OCI-LY1 (cell line): Measurements from ENCODE around the gene DPRX.

Source experiments
- H2AFZ ChIP-seq: fragments of 200-600 bp; sonication (generic), shearing (Covaris generic); 2 replicates; pipeline ENCODE4 v1.6.0; 2014; ENCODE audit warnings: antibody characterized with exemption, mild to moderate bottlenecking, low read length
- H3F3A ChIP-seq: fragments of 200-600 bp; sonication (generic), shearing (Covaris generic); 2 replicates; pipeline ENCODE4 v1.6.0; 2014; ENCODE audit warnings: mild to moderate bottlenecking, antibody characterized with exemption, low read length, moderate library complexity; ENCODE audit not compliant: insufficient read depth
- H3K27ac ChIP-seq: fragments of 200-600 bp; sonication (generic); 2 replicates; pipeline ENCODE4 v1.5.1; 2014; ENCODE audit warnings: low read length, mixed run types, mild to moderate bottlenecking, low read depth; ENCODE audit not compliant: poor library complexity, severe bottlenecking
- H3K27me3 ChIP-seq: fragments of 200-600 bp; sonication (generic); 2 replicates; pipeline ENCODE4 v1.6.0; 2014; ENCODE audit warnings: antibody characterized with exemption, mild to moderate bottlenecking, low read length, moderate library complexity; ENCODE audit not compliant: insufficient read depth
- H3K36me3 ChIP-seq: fragments of 200-600 bp; sonication (generic); 2 replicates; pipeline ENCODE4 v1.6.1; 2014; ENCODE audit warnings: mild to moderate bottlenecking, antibody characterized with exemption, low read length, moderate library complexity, mixed read lengths; ENCODE audit not compliant: insufficient read depth
- H3K4me1 ChIP-seq: fragments of 200-600 bp; sonication (generic); 2 replicates; pipeline ENCODE4 v1.5.1; 2014; ENCODE audit warnings: mild to moderate bottlenecking, low read length, moderate library complexity; ENCODE audit not compliant: insufficient read depth, severe bottlenecking
- H3K4me2 ChIP-seq: fragments of 200-600 bp; sonication (generic), shearing (Covaris generic); 2 replicates; pipeline ENCODE4 v1.6.1; 2014; ENCODE audit warnings: low read length
- H3K4me3 ChIP-seq: fragments of 200-600 bp; sonication (generic); 2 replicates; pipeline ENCODE4 v1.5.1; 2014; ENCODE audit warnings: low read length, low read depth, mild to moderate bottlenecking, mixed read lengths; ENCODE audit not compliant: poor library complexity, severe bottlenecking
- H3K79me2 ChIP-seq: fragments of 200-600 bp; shearing (Covaris generic); 2 replicates; pipeline ENCODE4 v1.6.1; 2016; ENCODE audit warnings: mixed run types, low read length, mixed read lengths; ENCODE audit not compliant: insufficient read depth
- H3K9ac ChIP-seq: fragments of 200-600 bp; sonication (generic), shearing (Covaris generic); 2 replicates; pipeline ENCODE4 v1.6.1; 2014; ENCODE audit warnings: mild to moderate bottlenecking, low read length, mixed read lengths
- H3K9me2 ChIP-seq: fragments of 200-600 bp; sonication (generic), shearing (Covaris generic); 2 replicates; pipeline ENCODE4 v1.6.1; 2014; ENCODE audit warnings: low read depth, mild to moderate bottlenecking, low read length, mixed read lengths
- H3K9me3 ChIP-seq: fragments of 200-600 bp; shearing (Covaris generic); 2 replicates; pipeline ENCODE4 v1.6.1; 2014; ENCODE audit warnings: low read length, mixed read lengths
- H4K20me1 ChIP-seq: fragments of 200-600 bp; sonication (generic), shearing (Covaris generic); 2 replicates; pipeline ENCODE4 v1.6.0; 2016; ENCODE audit warnings: mild to moderate bottlenecking, low read length; ENCODE audit not compliant: insufficient read depth
- CTCF ChIP-seq: fragments of 200-600 bp; sonication (generic), shearing (Covaris generic); IDR thresholded peaks from 2 replicates; pipeline ENCODE4 v1.5.1; 2017; ENCODE audit warnings: mild to moderate bottlenecking, antibody characterized with exemption, low read length, moderate library complexity, mixed read lengths
- EZH2 ChIP-seq: fragments of 200-600 bp; sonication (generic), shearing (Covaris generic); IDR thresholded peaks from 2 replicates; pipeline ENCODE4 v1.8.0; 2017; ENCODE audit warnings: borderline replicate concordance, mixed run types, mild to moderate bottlenecking, antibody characterized with exemption, low read length, moderate library complexity, mixed read lengths

Gene DPRX

GRCh38 chr19:53642381-53643099 is 10.7 kb downstream of the DPRX start:
- no peaks in the 10 kb centered on the region for H3F3A ChIP-seq
- no peak overlapping the region for H2AFZ ChIP-seq
- no peaks in the 10 kb centered on the region for H3K4me1 ChIP-seq
- no peak overlapping the region for H3K9ac ChIP-seq
- H3K4me3 ChIP-seq = no peak overlapping the region
- H3K4me2 ChIP-seq = no peak overlapping the region
- H4K20me1 ChIP-seq = no peaks in the 10 kb centered on the region
- no peak for TF ChIP-seq CTCF
- TF ChIP-seq EZH2 = no peak
- H3K36me3 ChIP-seq = no peaks in the 10 kb centered on the region
- no peak overlapping the region for H3K27ac ChIP-seq
- H3K27me3 ChIP-seq = no peaks in the 10 kb centered on the region
- H3K9me2 ChIP-seq = no peaks in the 10 kb centered on the region
- H3K9me3 ChIP-seq = no peaks in the 10 kb centered on the region
- no peaks in the 10 kb centered on the region for H3K79me2 ChIP-seq

GRCh38 chr19:53644061-53644816 is 12.4 kb downstream of the DPRX start:
- Histone ChIP-seq H3K4me3 (no peak overlapping the region), H3K36me3 (no peaks in the 10 kb centered on the region), H3K4me2 (no peak overlapping the region), H3F3A (no peaks in the 10 kb centered on the region), H2AFZ (no peak overlapping the region), H4K20me1 (no peaks in the 10 kb centered on the region), H3K9me3 (no peaks in the 10 kb centered on the region), H3K9ac (no peak overlapping the region), H3K27me3 (no peaks in the 10 kb centered on the region), H3K79me2 (no peaks in the 10 kb centered on the region), H3K4me1 (no peaks in the 10 kb centered on the region), H3K9me2 (no peaks in the 10 kb centered on the region), H3K27ac (no peak overlapping the region)
- TF ChIP-seq EZH2 (no peak), CTCF (no peak)

DNA sequence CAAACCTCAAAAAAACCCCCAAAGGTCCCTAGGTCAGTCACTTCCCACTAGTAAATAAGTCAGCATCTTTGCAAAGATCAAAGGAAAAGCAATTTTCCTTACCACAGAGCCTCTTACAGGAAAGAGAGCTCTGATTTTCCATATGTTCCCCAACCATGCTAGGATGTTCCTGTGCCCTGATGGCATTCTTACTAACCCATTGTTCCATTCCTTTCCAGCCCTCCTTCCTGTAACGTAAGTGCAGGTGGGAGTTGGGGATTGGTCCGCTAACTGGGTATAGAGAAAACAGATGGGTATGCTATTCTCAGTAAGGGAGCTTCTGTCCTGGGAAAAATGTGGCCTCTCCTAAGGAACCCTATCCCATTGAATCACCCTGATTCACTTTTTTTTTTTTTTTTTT is 14.3 kb downstream of the DPRX start:
- Histone ChIP-seq H3K79me2 (no peaks in the 10 kb centered on the region), H3K9me2 (no peaks in the 10 kb centered on the region), H4K20me1 (no peaks in the 10 kb centered on the region), H3K9ac (no peak overlapping the region), H3K27me3 (no peaks in the 10 kb centered on the region), H3F3A (no peaks in the 10 kb centered on the region), H3K4me1 (no peaks in the 10 kb centered on the region), H3K4me3 (no peak overlapping the region), H2AFZ (no peak overlapping the region), H3K9me3 (no peaks in the 10 kb centered on the region; the same call in 1 of the 2 replicates), H3K36me3 (no peaks in the 10 kb centered on the region), H3K4me2 (no peak overlapping the region), H3K27ac (no peak overlapping the region)
- TF ChIP-seq EZH2 = no peak
- no peak for TF ChIP-seq CTCF
